D721Med (cell line): ENCODE data around the gene UIMC1.
A peak's percentile ranks its signal among the peaks of the same experiment; 100 is the strongest.
"Not testable (repeated sequence)": the region's sequence is repeated elsewhere in the genome, so short reads cannot be mapped to it uniquely, and the experiment has no call there.

Experiments used
- DNase-seq: peaks from one replicate; pipeline ENCODE4 v3.0.0; 2011; ENCODE audit warnings: low spot score; ENCODE audit not compliant: insufficient read length
- FAIRE-seq: peaks from 2 replicates; lab custom pipeline; 2011; peaks lifted over from hg19 to GRCh38; lab: Jason Lieb, UNC
- CTCF ChIP-seq: IDR thresholded peaks from 2 replicates; pipeline ENCODE4 v1.5.1; 2012; ENCODE audit warnings: mild to moderate bottlenecking, control low read depth; ENCODE audit not compliant: insufficient read depth; ENCODE audit errors: missing control alignments

Gene UIMC1

GRCh38 chr5:177010153-177010552 is 3.6 kb upstream of the UIMC1 start:
- DNase-seq (no peak), FAIRE-seq (no peak)
- no peak for TF ChIP-seq CTCF

GRCh38 chr5:177008716-177009115 is 2.1 kb upstream of the UIMC1 start:
- FAIRE-seq, result no peak
- DNase-seq, result no peak
- no peak for TF ChIP-seq CTCF

- DNase-seq (no peak), FAIRE-seq (no peak)
- TF ChIP-seq CTCF, result peak; percentile 33
These were observed 837 bp downstream of the UIMC1 start for GRCh38 chr5:177005619-177006264.

GRCh38 chr5:177004961-177005360 is 1.6 kb downstream of the UIMC1 start:
- DNase-seq, result no peak
- FAIRE-seq, result no peak
- no peak for TF ChIP-seq CTCF

GRCh38 chr5:177003649-177004048 is 2.9 kb downstream of the UIMC1 start:
- FAIRE-seq, result no peak

GRCh38 chr5:176999526-176999925 is 7.1 kb downstream of the UIMC1 start:
- FAIRE-seq, result not testable (repeated sequence)

More at GRCh38 chr5:177003649-177004048, 2.9 kb downstream of the UIMC1 start:
- DNase-seq, result no peak
- TF ChIP-seq CTCF, result no peak

GRCh38 chr5:176998828-176999227 is 7.8 kb downstream of the UIMC1 start:
- no peak for TF ChIP-seq CTCF
- FAIRE-seq, result no peak
- DNase-seq, result no peak

More at GRCh38 chr5:176999526-176999925, 7.1 kb downstream of the UIMC1 start:
- not testable (repeated sequence) for DNase-seq
